ENCODE results near the gene LMF1. TPM values are rescaled to one million over a fixed set of nuclear protein-coding genes. Genes with fewer than 3 reads are reported as not detected.

LMF1 gene
- total RNA-seq, 1 donor from 2014 or later: 36.1 TPM

GRCh38 chr16:835373-835772 is 135.4 kb downstream of the LMF1 start:
- TF ChIP-seq CTCF (IDR thresholded peaks at IDR 0.05): no peak
- no peaks in the 10 kb centered on the region for H3K27me3 Mint-ChIP-seq
- no peaks in the 10 kb centered on the region for H3K4me1 Mint-ChIP-seq
- H3K36me3 Mint-ChIP-seq (ENCODE audit: low read depth): no peaks in the 10 kb centered on the region
- no peak for DNase-seq
- H3K9me3 Mint-ChIP-seq: peaks cover 10% of the 10 kb centered on the region
- ChIA-PET POLR2A (no interaction called here), CTCF (no interaction called here)
- no peak for ATAC-seq (ENCODE audit: low read depth)
- H3K27ac Mint-ChIP-seq: no peak overlapping the region
- H3K4me3 Mint-ChIP-seq: no peak overlapping the region
- intact Hi-C loops (cut with micrococcal nuclease): no loop called here

- TF ChIP-seq CTCF (IDR thresholded peaks at IDR 0.05): no peak
- POLR2A ChIA-PET: no interaction called here
- Mint-ChIP-seq H3K4me3 (no peak overlapping the region), H3K27me3 (no peaks in the 10 kb centered on the region), H3K36me3 (ENCODE audit: low read depth) (no peaks in the 10 kb centered on the region), H3K9me3 (peaks cover 10% of the 10 kb centered on the region), H3K27ac (no peak overlapping the region), H3K4me1 (no peaks in the 10 kb centered on the region)
- CTCF ChIA-PET: no interaction called here
- no peak for ATAC-seq (ENCODE audit: low read depth)
- intact Hi-C loops (cut with micrococcal nuclease): no loop called here
- DNase-seq: no peak
Measured at GRCh38 chr16:833411-833810, 137.4 kb downstream of the LMF1 start.

DNA sequence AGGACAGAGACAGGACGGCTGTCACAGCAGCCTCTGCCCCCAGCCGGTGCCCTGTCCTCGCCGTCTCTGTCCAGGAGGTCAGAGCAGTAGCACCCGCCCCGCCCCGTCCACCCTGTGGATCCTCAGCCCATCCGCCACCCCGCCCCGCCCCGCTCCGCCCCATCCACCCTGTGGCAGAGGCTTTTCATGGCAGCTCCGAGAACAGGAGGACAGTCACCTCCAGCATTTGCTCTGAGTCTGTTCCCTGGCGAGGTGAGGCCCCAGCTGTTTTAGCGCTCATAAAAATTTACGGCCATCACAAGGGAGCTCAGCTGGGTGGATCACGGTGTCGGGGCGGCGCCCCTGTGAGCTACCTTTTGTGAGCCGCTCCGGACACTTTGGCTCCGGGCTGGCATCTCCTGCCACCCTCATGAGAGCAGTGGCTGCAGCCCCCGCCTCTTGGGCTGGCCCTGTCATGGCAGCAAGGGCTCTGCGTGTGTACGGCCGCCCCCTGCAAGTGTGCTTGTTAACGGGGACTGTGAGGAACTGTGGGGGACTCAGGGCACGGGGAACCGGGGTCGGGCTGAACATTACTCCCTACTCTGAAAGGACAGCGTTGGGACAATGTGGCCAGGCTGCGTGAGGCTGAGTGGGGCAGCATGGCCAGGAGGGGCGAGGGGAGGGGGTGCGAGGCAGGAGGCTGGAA is 138.0 kb downstream of the LMF1 start:
- Mint-ChIP-seq H3K27me3 (no peaks in the 10 kb centered on the region), H3K4me1 (no peaks in the 10 kb centered on the region), H3K4me3 (no peak overlapping the region), H3K27ac (no peak overlapping the region), H3K9me3 (peaks cover 10% of the 10 kb centered on the region), H3K36me3 (ENCODE audit: low read depth) (no peaks in the 10 kb centered on the region)
- DNase-seq: no peak
- no peak for TF ChIP-seq CTCF (IDR thresholded peaks at IDR 0.05)
- ChIA-PET POLR2A (no interaction called here), CTCF (no interaction called here)
- intact Hi-C loops (cut with micrococcal nuclease): no loop called here
- ATAC-seq (ENCODE audit: low read depth): no peak

DNA sequence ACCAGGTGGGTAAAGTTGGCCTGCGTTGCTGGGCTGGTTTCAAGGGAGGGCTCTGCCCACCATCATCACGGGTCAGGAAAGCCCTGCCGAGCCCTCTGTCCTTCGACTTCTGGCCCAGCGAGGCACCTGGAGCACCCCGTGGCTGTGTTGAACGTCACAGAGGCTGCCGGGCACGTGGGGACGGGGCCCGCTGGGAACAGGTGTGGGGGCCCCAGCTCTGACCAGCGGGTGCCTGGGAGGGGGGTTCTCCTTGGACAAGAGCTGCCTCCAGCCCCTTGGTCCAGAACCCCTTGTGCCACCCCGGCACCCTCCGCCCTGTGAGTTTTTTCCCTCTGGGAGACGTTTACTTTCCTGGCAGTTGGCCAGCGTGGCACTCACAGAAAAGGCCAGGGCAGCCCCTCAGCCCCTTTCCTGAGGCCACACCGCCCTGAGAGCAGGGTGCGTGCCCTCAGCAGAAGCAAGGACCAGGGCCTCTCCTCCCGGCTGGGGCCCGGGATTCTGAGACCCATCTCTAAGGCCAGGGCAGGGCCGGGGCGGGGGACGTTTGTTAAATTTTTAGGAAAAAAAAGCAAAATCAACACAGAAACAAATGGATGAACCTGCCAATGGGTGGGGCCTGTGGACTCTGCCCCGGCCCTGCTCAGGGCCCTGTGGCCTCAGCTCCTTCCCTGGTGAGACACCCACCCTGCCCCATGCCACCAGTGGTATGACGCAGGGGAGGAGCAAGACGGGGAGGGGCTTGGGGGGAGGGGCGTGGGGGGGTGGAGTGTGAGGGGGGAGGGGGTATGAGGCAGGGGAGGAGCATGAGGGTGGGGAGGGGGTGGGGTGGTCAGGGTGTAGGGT is 139.0 kb downstream of the LMF1 start:
- ChIA-PET CTCF (no interaction called here), POLR2A (no interaction called here)
- H3K9me3 Mint-ChIP-seq: peaks cover 10% of the 10 kb centered on the region
- no peak for TF ChIP-seq CTCF (IDR thresholded peaks at IDR 0.05)
- H3K4me1 Mint-ChIP-seq: no peaks in the 10 kb centered on the region
- no peaks in the 10 kb centered on the region for H3K27me3 Mint-ChIP-seq
- no peak overlapping the region for H3K27ac Mint-ChIP-seq
- no peak overlapping the region for H3K4me3 Mint-ChIP-seq
- ATAC-seq (ENCODE audit: low read depth) (no peak), DNase-seq (no peak)
- H3K36me3 Mint-ChIP-seq (ENCODE audit: low read depth): no peaks in the 10 kb centered on the region
- intact Hi-C loops (cut with micrococcal nuclease): no loop called here

DNA sequence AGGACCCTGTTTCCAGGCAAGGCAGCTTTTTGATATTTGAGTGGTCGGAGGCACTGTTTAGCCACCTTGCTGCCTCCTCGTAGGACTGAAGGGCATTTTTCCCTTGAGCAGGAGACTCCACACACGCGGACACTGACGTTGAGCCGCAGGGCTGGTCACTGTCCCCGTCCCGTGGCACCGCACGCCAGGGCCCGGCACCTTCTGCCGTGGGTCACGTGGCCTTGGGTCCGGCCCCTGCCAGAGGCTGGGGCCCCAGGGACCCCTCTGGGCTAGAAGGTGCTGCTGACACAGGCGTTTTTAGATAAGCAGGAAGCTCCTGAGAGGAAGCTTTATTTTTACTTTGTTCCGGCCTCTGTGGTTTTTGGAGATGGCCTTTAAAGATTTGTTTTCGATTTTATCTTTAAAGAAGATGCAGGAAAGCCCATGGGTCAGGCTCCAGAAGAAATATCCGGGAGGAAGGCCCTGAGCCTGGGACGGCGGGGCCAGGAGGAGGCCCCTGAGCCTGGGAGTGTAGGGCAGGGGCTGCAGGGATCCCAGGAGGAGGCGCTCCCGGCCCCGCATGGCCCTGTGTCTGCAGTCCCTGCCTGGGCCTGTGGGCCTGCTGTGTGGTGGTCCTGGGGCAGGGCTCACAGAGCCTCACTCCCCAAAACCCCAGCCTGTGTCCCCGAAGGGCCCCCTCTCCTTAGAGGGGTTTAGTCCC is 139.8 kb downstream of the LMF1 start:
- ChIA-PET CTCF (no interaction called here), POLR2A (no interaction called here)
- Mint-ChIP-seq H3K9me3 (peaks cover 5% of the 10 kb centered on the region), H3K4me1 (no peaks in the 10 kb centered on the region), H3K27ac (no peak overlapping the region), H3K4me3 (no peak overlapping the region), H3K36me3 (ENCODE audit: low read depth) (no peaks in the 10 kb centered on the region), H3K27me3 (peaks cover under 1% of the 10 kb centered on the region)
- no peak for ATAC-seq (ENCODE audit: low read depth)
- no peak for DNase-seq
- TF ChIP-seq CTCF (IDR thresholded peaks at IDR 0.05): no peak
- intact Hi-C loops (cut with micrococcal nuclease): no loop called here
